HG03025 (cell line): ENCODE results near the gene USH1G.
"Not testable (repeated sequence)": the region's sequence is repeated elsewhere in the genome, so short reads cannot be mapped to it uniquely, and the experiment has no call there.

ENCODE experiments used
- ATAC-seq: cut with Tn5 transposase; IDR thresholded peaks from one replicate; pipeline ENCODE4 v1.9.1; 2021; ENCODE audit warnings: mild to moderate bottlenecking, moderate library complexity; ENCODE audit not compliant: unreplicated experiment, low FRiP score

USH1G gene

DNA sequence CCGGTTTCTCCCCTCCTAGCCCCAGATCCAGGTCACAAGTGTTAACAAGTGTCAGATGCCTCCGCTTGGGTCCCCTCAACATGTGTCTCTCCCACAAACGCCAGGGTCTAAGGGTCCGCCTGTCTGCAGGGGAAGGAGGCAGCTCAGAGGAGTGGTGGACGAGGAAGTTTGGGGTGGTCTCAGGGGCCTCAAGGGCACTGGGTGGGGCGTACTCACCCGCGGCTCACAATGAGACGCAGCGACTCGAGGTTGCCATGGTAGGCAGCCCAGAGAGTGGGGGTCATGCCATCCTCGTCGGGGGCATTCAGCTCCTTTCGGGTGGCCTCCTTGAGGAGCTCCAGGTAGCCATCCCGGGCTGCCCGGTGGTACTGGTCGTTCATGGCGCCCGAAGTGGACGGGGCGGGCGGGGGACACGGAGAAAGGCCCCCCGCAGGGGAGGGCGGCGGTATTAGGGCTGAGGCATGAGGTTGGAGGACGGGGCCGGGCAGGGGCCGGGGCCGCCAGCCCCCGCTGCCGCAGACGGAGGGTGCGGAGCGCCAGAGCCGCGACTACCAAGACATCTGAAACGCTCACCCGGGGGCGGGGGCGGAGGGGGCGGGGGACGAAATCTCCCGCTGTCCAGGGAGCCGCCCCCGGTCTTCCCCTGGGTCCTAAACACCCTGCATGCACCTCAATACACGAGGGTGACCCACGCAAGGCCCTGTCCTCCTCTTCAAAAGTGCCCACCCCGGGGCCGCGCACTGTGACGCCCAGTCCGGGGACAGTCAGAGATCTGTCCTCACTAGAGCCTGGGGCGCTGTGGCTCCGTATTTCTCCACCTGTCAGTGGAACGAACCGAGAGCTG, at the start of gene USH1G:
USH1G (minus strand) TSS at position 562 of the 844 bp plus-strand sequence; CDS start at position 380, 182 bp downstream.
- ATAC-seq: no peak

DNA sequence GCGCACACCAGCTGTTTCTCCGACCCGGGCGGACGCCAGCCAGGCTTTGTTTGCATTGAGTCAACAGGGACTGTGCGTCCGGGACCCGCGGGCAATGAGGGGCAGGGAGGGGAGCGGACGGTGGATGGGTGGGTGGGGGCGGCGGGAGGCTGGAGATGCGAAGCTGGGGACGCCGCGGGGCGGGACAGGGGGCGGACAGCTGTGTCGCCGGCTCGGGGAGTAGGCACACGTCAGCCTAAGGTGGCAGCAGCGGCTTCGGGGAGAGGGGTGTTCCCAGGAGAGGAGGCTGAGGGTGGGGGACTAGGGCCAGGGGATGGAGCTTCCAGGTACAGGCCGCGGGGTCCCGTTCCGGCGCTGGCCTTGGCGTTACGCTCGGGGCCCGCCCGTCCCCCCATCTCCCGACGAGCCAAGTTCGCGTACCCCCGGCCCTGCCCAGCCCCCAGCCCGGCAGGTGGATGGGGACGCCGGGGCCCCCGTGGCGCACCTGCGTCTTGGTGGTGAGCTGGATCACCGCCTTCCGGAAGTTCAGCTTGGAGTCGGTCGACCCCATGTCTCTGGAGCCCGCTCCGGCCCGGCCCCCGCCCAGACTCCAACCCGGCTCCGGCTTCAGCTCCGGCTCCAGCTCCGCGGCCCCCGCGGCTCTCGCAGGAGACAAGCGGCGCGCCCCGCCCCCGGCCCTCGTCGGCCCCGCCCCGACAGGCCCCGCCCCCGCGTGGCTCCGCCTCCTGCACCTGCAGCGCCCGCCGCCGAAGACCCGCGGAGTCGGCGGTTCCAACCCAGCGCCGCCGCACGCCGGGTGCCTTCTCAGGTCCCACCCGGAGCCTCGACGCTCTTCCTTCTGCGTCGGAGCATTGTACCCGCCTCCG, 49.3 kb upstream of the USH1G start, which contains the start of gene HID1:
HID1 (minus strand) TSS at position 653 of the 866 bp plus-strand sequence; CDS start at position 550, 103 bp downstream.
- ATAC-seq: no peak

DNA sequence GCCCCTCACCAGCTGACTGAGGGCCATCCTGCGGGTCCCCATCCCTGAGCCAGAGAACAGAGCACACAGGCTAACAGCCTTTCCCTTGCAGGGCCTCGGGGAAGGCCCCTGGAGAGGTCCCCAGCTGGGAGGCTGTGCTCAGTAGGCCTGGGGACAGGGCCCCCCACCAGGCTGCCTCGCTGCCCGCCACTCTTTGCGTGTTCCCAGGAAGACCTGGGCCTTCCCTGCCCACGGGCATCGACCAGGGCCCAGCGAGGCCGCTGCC, 48.7 kb upstream of the USH1G start:
- no peak for ATAC-seq

DNA sequence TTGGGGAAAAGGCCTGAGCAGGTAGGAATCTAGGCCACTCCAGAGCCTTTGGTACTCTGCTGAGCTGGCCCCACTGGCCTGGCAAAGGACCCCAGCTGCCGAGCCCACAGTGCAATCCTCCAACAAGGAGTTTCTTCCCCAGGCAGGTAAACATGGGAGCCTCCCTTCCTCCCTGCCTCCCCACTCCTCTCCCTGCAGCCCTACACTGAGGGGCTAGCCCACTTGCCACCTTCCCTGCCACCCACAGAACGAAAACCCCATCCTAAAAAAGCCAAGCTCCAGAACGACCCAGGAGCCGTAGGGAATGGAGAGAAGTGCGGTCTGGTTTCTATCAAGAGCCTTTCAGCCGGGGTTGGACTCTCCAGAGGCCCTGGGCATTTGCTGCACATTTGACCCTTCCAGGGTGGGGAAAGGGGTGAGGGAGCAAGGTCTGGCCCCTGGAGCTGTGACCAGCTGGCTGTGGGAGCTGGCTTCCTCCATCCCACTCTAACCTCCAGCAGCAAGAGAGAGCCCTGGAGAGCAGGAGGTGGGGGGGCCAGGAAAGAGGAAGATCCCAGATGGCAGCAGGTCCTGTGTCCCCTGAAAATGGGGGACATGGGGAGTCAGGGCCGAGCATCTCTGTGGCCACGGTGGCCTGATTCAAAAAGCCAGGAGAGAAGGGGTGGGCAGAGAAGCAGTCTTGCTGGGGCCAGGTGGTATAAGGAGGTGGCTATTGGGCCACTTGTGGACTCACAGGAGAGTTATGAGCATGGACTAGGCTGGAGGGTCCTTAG, 48.2 kb upstream of the USH1G start:
- ATAC-seq: no peak

DNA sequence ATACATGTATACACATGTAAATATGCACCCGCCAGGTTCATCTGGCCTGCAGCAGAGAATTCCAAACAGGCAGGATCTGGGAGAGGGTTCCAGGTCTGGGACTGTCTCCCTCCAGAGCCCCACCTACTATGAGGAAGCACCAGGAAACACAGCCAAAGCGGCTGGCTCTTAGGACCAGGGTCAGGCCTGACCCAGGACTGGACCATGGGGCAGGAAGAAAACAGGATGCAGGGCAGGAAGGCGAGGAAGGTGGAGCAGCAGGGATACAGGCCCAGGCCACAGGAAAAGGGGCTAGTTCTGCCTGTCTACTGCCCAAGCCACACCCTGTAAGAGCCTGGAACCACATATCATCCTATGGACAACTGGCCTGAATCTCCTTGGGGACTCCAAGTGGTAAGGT, 47.3 kb upstream of the USH1G start:
- no peak for ATAC-seq

DNA sequence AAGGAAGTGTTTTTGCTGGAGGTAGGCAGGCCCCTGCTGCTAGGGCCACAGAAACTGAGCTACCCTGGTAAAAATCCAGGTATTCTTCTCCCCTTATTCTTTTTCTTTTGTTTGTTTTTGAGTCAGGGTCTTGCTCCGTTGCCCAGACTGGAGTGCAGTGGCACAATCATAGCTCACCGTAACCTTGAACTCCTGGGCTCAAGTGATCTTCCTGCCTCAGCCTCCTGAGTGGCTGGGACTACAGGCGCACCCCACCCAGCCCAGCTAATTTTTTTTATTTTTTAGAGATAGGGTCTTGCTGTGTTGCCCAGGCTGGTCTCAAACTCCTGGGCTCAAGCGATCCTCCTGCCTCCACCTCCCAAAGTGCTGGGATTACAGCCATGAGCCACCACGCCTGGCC, 46.4 kb upstream of the USH1G start:
- ATAC-seq: not testable (repeated sequence)

DNA sequence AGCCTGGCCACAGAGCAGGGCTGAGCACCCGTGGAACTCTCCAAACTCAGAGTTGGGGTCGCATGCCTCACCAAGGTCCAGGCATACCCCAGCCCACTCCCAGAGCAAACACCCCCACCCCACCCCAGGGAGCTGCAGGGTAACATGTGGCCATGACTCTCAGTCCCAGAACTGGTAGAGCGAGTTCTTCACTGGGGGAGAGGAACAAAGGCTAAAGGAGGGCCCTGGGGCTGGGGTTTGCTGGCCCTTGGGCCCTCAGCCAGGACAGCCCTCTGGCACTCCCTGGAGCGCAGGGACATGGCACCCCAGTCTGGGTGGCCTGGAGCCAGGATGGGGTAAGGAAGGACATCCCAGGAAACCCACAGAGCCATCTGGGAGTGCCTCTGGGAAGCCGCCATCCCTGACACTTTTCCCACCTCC, 45.3 kb upstream of the USH1G start:
- no peak for ATAC-seq

DNA sequence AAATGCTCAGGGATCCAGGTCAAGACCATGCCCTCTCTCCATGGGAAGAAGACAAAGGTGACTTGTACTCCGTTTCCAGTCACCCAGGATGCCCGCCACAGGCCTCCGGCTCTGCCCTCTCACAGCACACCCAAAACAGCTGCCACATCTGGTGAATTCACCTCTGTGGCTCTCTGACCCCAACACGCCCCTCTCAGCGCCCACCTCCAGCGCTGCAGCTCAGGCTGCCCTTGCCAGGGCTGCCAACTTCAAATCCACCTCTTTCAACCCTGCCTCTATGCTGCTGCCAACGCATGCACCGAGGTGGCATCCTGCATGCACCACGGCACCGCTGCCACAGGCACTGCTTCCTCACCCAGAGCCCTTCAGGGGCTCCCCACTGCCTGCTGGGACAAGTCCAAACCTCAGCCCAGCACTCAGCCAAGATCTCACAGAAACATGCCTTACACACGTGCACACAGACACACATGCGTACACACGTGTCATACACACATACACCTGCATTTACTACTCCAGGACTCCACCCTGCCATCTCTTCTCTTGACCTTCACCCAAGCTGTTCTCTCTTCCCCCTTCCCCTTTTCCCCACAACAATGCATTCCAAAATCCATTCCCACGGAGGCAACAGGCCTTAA, 42.0 kb upstream of the USH1G start:
- ATAC-seq: no peak

DNA sequence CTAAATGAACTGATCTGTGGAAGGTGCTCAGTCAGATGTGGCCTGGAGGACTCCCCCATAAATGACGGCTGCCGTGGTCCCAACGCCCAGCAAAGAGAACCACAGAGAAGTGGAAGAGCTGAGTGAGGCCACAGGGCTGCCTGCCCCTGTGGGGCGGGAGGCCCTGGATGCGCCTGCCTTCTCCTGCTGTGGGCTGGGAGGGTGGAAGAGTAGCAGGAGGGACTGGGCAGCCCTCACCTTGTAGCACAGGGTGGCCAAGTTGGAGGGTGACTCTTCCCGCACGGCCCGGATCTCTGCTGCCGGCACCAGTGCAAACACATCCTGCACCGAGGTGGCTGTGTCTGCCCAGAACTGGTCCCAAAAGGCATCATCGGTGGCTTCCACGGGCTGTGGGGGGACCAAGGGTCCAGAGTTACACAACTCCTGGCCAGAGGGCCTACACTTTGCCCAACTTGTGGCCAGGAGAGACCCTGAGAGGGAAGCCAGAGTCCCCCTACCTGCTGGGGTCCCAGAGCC, 41.2 kb upstream of the USH1G start:
- ATAC-seq: no peak

DNA sequence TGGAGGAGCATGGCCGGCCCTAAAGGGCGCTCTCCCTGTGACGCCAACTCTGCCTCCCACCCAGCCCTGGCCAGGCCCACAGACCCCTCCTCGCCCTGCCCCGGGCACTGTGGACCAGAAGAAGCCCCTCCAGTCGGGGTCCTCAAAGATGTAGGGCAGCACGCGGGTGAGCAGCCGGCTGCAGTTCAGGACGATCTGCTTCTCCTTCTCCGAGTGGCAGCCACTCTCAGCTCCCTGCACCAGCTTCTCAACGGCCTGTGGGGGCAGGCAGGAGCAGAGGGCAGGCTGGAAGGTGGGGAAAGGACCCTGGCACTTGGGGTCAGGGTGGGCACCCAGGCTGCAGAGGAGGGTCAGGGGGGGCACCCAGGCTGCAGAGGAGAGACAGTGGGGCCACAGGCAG, 40.6 kb upstream of the USH1G start:
- ATAC-seq: no peak

DNA sequence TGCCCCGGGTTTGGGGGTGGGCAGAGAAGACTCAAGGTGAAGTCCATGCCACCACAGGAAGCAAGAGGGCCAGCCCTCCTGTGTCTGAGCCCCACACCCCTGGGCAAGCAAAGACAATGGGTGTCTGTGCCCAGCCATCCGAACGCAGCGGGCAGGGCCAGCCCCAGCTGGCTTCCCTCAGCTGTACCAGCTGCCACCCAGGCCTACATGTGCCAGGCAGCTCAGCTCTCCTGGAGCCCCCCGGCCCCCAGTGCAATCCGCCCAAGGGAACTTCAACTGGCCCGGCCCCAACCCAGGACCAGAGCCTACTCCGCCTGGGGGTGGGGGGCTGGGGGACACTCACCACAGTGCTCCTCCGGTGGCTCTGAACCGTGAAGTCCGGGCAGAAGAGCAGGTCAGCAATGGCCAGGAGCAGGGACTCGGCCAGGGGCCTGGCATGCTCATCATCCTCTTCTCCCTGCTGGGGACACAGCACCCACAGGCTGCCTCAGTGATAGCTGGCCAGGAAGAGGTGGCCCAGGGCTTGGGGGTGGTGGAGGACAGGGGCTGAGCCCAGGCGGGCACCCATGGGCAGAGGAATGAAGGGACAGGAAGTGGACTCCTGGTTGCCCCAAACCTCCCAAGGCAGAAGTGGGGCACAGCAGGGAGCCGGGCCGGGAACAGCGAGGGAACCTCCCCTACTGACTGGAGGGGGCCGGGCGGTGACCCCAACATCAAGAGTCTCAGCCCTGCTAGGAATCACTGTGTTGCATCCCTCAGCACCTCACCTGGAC, 39.8 kb upstream of the USH1G start:
- ATAC-seq: no peak

DNA sequence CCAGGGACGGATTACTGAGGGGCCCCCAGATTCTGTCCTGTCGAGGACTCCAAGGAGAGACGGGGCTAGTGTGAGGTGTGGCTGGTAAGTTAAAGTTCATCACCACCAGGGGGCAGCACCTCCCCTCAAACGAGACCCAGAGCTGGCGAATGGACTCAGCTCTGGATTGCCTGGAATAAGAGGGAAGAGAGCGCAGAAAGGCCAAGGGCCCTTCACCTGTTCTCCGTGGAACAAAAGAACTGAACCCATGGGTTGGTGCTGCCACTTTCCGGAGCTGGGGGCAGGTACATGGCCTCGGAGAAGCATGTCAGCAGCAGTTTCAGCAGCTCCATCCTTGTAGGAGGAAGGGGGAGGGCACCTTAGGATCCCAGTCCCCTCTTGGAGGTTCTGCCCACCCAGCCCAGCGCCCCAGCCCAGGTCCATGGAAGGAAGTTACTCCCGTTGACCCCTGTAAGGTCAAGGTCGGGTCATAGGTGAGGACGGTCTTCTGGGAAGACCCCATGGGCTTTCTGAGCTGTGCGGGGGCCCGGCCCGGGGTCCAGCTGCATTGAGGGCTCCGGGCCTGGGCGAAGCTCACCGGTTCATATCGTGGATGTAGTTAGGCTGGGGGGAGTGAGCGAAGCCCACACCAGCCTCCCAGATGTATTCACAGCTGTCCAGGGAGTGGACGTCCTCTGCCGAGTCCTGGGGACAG, 38.7 kb upstream of the USH1G start:
- no peak for ATAC-seq

DNA sequence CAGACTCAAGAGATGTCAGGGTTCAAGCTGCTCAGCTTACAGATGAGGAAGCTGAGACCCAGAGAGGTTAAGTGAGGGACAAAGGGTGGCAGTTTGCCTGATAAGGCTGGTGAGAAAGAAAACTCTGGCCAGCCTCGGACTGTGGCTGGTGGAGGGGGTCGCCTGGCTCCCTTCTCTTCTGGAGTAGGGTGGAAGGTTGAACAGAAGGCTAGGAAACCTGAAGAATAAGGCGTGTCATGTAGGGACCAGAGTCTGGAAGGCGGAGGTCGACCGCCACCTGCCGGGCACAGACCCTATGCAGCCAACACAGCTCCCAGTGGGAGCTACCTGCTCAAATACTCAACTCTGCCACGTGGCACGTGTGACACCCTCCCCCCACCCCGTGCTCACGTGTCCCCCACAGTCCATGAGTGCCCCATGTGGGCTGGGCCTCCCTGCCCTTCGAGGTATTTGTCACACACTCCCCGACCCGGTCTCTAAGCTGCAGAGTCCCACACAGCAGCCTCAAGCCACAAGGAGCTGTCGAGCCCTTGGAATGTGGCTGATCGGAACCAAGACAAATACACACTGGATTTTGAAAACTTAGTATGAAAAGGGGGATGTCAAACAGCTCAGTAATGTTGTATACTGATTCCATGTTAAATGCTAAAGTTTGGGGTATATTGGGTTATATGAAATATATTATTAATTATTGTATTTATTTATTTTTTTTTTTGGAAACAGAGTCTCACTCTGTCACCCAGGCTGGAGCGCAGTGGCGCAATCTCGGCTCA, 37.7 kb upstream of the USH1G start:
- ATAC-seq: no peak

DNA sequence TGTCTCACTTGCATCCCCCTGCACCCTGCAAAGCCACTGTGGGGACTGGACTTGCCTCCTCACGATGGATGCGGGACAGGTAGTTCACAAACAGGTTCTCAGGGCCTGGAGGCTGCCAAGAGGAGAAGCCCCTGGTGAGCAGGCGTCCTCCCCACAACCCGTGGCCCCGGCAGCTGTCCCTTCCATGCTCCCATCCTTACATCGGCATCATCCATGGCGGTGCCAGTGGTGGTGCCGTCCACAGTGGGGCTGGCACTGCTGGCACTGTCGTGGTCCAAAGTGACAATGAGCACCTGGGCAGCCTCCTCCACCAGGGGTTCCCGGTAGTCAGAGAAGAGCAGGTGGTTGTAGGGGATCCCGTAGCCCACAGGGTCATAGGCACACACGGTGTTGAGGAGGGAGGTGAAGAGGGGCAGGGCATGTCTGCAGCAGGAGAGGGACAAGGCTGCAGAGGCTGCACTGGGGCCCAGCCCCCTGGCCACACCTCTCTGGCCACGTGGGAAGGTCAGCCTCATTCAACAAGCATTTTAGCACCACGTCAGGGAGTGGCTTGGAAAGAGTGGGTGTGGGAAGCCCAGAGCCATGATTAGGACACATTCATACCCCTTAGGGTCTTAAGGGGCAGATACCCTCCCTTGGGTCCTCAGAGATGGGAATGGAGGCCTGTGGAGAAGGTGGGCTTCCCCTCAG, 36.9 kb upstream of the USH1G start:
- no peak for ATAC-seq

DNA sequence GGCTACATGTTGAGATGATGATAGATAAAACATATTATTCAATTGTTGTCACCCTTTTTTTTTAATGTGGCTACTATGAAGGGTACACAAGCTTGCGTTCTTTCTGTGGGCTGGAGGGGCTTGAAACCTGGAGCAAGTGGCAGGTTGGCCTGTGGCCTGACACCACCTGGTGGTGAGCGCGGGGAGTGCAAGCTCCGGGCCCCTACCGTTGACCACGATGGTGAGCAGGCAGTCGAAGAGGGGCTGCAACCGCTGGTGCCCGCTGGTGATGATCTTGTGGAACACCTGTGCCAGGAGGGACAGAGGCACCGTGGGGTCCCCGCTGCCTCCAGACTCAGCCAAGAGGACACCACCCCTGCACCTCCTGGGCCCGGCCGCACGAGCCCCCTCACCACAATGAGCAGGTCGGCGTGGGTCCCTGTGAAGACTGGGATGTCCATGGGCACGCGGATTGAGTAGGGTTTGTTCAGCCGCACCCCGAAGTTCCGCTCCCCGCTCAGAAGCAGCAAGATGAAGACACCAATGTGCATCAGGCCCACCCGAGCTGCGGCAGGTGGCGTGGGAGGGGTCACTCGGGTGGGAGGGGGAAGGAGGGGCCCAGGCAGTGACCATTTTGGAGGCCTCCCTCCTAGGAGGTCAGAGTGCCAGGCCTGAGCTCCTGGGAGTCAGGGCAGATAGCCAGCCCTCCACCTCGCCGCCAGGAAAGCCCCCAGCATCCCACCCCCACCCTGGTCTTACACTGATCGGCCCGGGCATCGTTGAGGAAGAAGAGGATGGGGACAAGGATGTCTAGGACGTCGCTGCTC, 35.1 kb upstream of the USH1G start:
- ATAC-seq: no peak

DNA sequence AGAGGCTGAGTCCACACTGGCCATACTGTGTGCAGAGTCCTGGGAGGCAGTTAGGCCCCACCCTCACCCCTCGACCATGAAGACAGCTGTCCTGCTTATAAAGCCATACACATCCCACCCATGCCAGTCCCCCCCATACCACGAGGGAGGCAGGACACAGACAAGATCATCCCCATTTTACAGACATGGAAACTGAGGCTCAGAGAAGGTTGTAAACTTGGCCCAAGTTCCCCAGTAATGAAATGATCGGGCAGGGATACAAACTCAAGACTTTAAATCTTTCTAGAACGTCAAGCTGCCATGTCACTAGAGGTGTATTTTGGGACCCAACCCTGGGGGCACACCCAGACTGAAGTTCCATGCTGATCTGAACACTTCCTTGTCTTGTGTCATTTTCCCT, 33.0 kb upstream of the USH1G start:
- no peak for ATAC-seq
